ENCODE data around the gene PITPNC1.

DNA sequence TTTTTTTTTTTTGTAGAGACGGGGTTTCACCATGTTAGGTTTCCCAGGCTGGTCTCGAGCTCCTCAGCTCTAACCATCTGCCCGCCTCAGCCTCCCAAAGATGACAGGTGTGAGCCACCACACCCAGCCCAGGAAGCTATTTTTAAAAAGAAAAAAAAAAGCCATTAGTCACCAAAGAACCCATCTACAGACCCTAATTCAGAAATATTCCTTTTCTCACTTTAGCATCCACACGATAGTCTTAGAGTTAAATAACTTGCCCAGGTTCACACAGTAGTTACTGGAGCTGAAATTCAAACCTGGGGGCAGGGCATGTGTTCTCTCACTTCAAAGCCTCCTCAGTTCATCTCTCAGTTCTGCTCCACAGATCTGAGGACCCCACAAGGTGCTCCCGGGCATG lies 270.4 kb downstream of the PITPNC1 start:
- TF ChIP-seq CTCF (conservative IDR thresholded peaks at IDR 0.05 in 1 of 2, IDR thresholded peaks at IDR 0.05 in 1 of 2; ENCODE audit: extremely low read depth in 1 of 2, insufficient read depth in 1 of 2, low read depth in 1 of 2, low read length in 2 of 2) (no peak), EZH2 (IDR thresholded peaks at IDR 0.05; ENCODE audit: borderline replicate concordance, low read length) (no peak)
